Measurements from ENCODE around the gene KRT36.
A peak's percentile ranks its signal among the peaks of the same experiment; 100 is the strongest.

KRT36 gene

GRCh38 chr17:41480581-41480980 lies 9.1 kb downstream of the KRT36 start:
- FAIRE-seq = no peak
- TF ChIP-seq POLR2AphosphoS5 (IDR thresholded peaks at IDR 0.05; ENCODE audit: low read depth, low read length) (no peak), TAF1 (IDR thresholded peaks at IDR 0.05; ENCODE audit: low read depth, low read length) (no peak), POU2F2 (IDR thresholded peaks at IDR 0.05; ENCODE audit: low read depth, low read length) (no peak), POLR2A (IDR thresholded peaks at IDR 0.05; ENCODE audit: low read depth, low read length) (no peak), PAX5 (IDR thresholded peaks at IDR 0.05; ENCODE audit: insufficient read depth, low read length, severe bottlenecking) (no peak), SPI1 (IDR thresholded peaks at IDR 0.05; ENCODE audit: low read depth, low read length) (no peak)
- no peak for DNase-seq (ENCODE audit: insufficient read length, low spot score)

GRCh38 chr17:41480136-41480535 lies 9.6 kb downstream of the KRT36 start:
- TF ChIP-seq SPI1 (IDR thresholded peaks at IDR 0.05; ENCODE audit: low read depth, low read length) (peak; percentile 82), POLR2AphosphoS5 (IDR thresholded peaks at IDR 0.05; ENCODE audit: low read depth, low read length) (no peak), PAX5 (IDR thresholded peaks at IDR 0.05; ENCODE audit: insufficient read depth, low read length, severe bottlenecking) (no peak), TAF1 (IDR thresholded peaks at IDR 0.05; ENCODE audit: low read depth, low read length) (no peak), POU2F2 (IDR thresholded peaks at IDR 0.05; ENCODE audit: low read depth, low read length) (no peak), POLR2A (IDR thresholded peaks at IDR 0.05; ENCODE audit: low read depth, low read length) (no peak)
- DNase-seq (ENCODE audit: insufficient read length, low spot score) (no peak), FAIRE-seq (no peak)

- TF ChIP-seq POU2F2 (IDR thresholded peaks at IDR 0.05; ENCODE audit: low read depth, low read length) = no peak
- TF ChIP-seq SPI1 (IDR thresholded peaks at IDR 0.05; ENCODE audit: low read depth, low read length) = no peak
- TF ChIP-seq PAX5 (IDR thresholded peaks at IDR 0.05; ENCODE audit: insufficient read depth, low read length, severe bottlenecking) = no peak
- TF ChIP-seq POLR2AphosphoS5 (IDR thresholded peaks at IDR 0.05; ENCODE audit: low read depth, low read length) = no peak
- TF ChIP-seq TAF1 (IDR thresholded peaks at IDR 0.05; ENCODE audit: low read depth, low read length) = no peak
- no peak for TF ChIP-seq POLR2A (IDR thresholded peaks at IDR 0.05; ENCODE audit: low read depth, low read length)
- FAIRE-seq (no peak), DNase-seq (ENCODE audit: insufficient read length, low spot score) (no peak)
Observed at GRCh38 chr17:41478237-41478636, 11.5 kb downstream of the KRT36 start.

- no peak for FAIRE-seq
- no peak for DNase-seq (ENCODE audit: insufficient read length, low spot score)
- TF ChIP-seq POLR2A (IDR thresholded peaks at IDR 0.05; ENCODE audit: low read depth, low read length) (no peak), PAX5 (IDR thresholded peaks at IDR 0.05; ENCODE audit: insufficient read depth, low read length, severe bottlenecking) (no peak), SPI1 (IDR thresholded peaks at IDR 0.05; ENCODE audit: low read depth, low read length) (no peak), POU2F2 (IDR thresholded peaks at IDR 0.05; ENCODE audit: low read depth, low read length) (no peak), POLR2AphosphoS5 (IDR thresholded peaks at IDR 0.05; ENCODE audit: low read depth, low read length) (no peak), TAF1 (IDR thresholded peaks at IDR 0.05; ENCODE audit: low read depth, low read length) (no peak)
Observed at GRCh38 chr17:41476866-41477815, 12.6 kb downstream of the KRT36 start.

GRCh38 chr17:41475421-41475820 lies 14.3 kb downstream of the KRT36 start:
- no peak for FAIRE-seq
- no peak for DNase-seq (ENCODE audit: insufficient read length, low spot score)
- TF ChIP-seq TAF1 (IDR thresholded peaks at IDR 0.05; ENCODE audit: low read depth, low read length) = no peak
- TF ChIP-seq POU2F2 (IDR thresholded peaks at IDR 0.05; ENCODE audit: low read depth, low read length) = no peak
- TF ChIP-seq SPI1 (IDR thresholded peaks at IDR 0.05; ENCODE audit: low read depth, low read length) = no peak
- TF ChIP-seq POLR2AphosphoS5 (IDR thresholded peaks at IDR 0.05; ENCODE audit: low read depth, low read length) = no peak
- no peak for TF ChIP-seq POLR2A (IDR thresholded peaks at IDR 0.05; ENCODE audit: low read depth, low read length)
- no peak for TF ChIP-seq PAX5 (IDR thresholded peaks at IDR 0.05; ENCODE audit: insufficient read depth, low read length, severe bottlenecking)

- TF ChIP-seq POLR2AphosphoS5 (IDR thresholded peaks at IDR 0.05; ENCODE audit: low read depth, low read length) (no peak), POU2F2 (IDR thresholded peaks at IDR 0.05; ENCODE audit: low read depth, low read length) (no peak), POLR2A (IDR thresholded peaks at IDR 0.05; ENCODE audit: low read depth, low read length) (no peak), SPI1 (IDR thresholded peaks at IDR 0.05; ENCODE audit: low read depth, low read length) (no peak), PAX5 (IDR thresholded peaks at IDR 0.05; ENCODE audit: insufficient read depth, low read length, severe bottlenecking) (no peak), TAF1 (IDR thresholded peaks at IDR 0.05; ENCODE audit: low read depth, low read length) (no peak)
- FAIRE-seq = no peak
Observed at GRCh38 chr17:41474863-41475262, 14.8 kb downstream of the KRT36 start.

GRCh38 chr17:41468346-41468745 lies 21.4 kb downstream of the KRT36 start:
- TF ChIP-seq POLR2A (IDR thresholded peaks at IDR 0.05; ENCODE audit: low read depth, low read length) = no peak
- DNase-seq (ENCODE audit: insufficient read length, low spot score) = no peak
- FAIRE-seq = no peak

More at GRCh38 chr17:41474863-41475262, 14.8 kb downstream of the KRT36 start:
- DNase-seq (ENCODE audit: insufficient read length, low spot score) = no peak

- no peak for TF ChIP-seq POLR2AphosphoS5 (IDR thresholded peaks at IDR 0.05; ENCODE audit: low read depth, low read length)
- no peak for TF ChIP-seq POU2F2 (IDR thresholded peaks at IDR 0.05; ENCODE audit: low read depth, low read length)
- TF ChIP-seq SPI1 (IDR thresholded peaks at IDR 0.05; ENCODE audit: low read depth, low read length) = no peak
- no peak for TF ChIP-seq PAX5 (IDR thresholded peaks at IDR 0.05; ENCODE audit: insufficient read depth, low read length, severe bottlenecking)
- FAIRE-seq (no peak), DNase-seq (ENCODE audit: insufficient read length, low spot score) (no peak)
Observed at GRCh38 chr17:41467561-41467960, 22.1 kb downstream of the KRT36 start.

- FAIRE-seq (no peak), DNase-seq (ENCODE audit: insufficient read length, low spot score) (no peak)
- TF ChIP-seq POLR2AphosphoS5 (IDR thresholded peaks at IDR 0.05; ENCODE audit: low read depth, low read length) = no peak
- TF ChIP-seq PAX5 (IDR thresholded peaks at IDR 0.05; ENCODE audit: insufficient read depth, low read length, severe bottlenecking) = no peak
- no peak for TF ChIP-seq POLR2A (IDR thresholded peaks at IDR 0.05; ENCODE audit: low read depth, low read length)
Observed at GRCh38 chr17:41466988-41467387, 22.7 kb downstream of the KRT36 start, which contains the start of gene KRT32. KRT32 (minus strand) TSS chr17:41467386; CDS start chr17:41467325, 61 bp downstream.

GRCh38 chr17:41464682-41465081 lies 25.0 kb downstream of the KRT36 start:
- no peak for FAIRE-seq
- TF ChIP-seq POLR2AphosphoS5 (IDR thresholded peaks at IDR 0.05; ENCODE audit: low read depth, low read length) = no peak
- TF ChIP-seq PAX5 (IDR thresholded peaks at IDR 0.05; ENCODE audit: insufficient read depth, low read length, severe bottlenecking) = no peak
- no peak for TF ChIP-seq SPI1 (IDR thresholded peaks at IDR 0.05; ENCODE audit: low read depth, low read length)
- TF ChIP-seq TAF1 (IDR thresholded peaks at IDR 0.05; ENCODE audit: low read depth, low read length) = no peak
- no peak for TF ChIP-seq POU2F2 (IDR thresholded peaks at IDR 0.05; ENCODE audit: low read depth, low read length)
- no peak for TF ChIP-seq POLR2A (IDR thresholded peaks at IDR 0.05; ENCODE audit: low read depth, low read length)
- DNase-seq (ENCODE audit: insufficient read length, low spot score) = no peak

Data from GM12891 (cell line).